ENCODE measurements around the gene CALR.
"Not testable (repeated sequence)": the region's sequence is repeated elsewhere in the genome, so short reads cannot be mapped to it uniquely, and the experiment has no call there.

Gene CALR

GRCh38 chr19:12937927-12938778 is at the start of gene CALR:
Gene CALR (plus strand): TSS chr19:12938609. CDS start chr19:12938680, 71 bp downstream.
- peak; percentile 99 for DNase-seq (ENCODE audit: low read depth)

GRCh38 chr19:12890299-12890786 is 48.1 kb upstream of the CALR start:
- DNase-seq (ENCODE audit: low read depth), result not testable (repeated sequence)

GRCh38 chr19:12890787-12891552 is 47.4 kb upstream of the CALR start, which contains the start of gene GCDH:
Gene GCDH (plus strand): TSS chr19:12891160. CDS start chr19:12891305, 145 bp downstream.
- DNase-seq (ENCODE audit: low read depth), result peak; percentile 99

- DNase-seq (ENCODE audit: low read depth), result no peak
Measured at GRCh38 chr19:12891553-12892021, 46.8 kb upstream of the CALR start.

- no peak for DNase-seq (ENCODE audit: low read depth)
Measured at GRCh38 chr19:12893582-12893981, 44.8 kb upstream of the CALR start.

- no peak for DNase-seq (ENCODE audit: low read depth)
Measured at GRCh38 chr19:12896460-12896859, 41.9 kb upstream of the CALR start.

GRCh38 chr19:12899891-12900518 is 38.4 kb upstream of the CALR start:
- no peak for DNase-seq (ENCODE audit: low read depth)

GRCh38 chr19:12907166-12907565 is 31.2 kb upstream of the CALR start:
- no peak for DNase-seq (ENCODE audit: low read depth)

- no peak for DNase-seq (ENCODE audit: low read depth)
Measured at GRCh38 chr19:12912571-12912970, 25.8 kb upstream of the CALR start.

- peak; percentile 39 for DNase-seq (ENCODE audit: low read depth)
Measured at GRCh38 chr19:12913011-12913561, 25.3 kb upstream of the CALR start.

- no peak for DNase-seq (ENCODE audit: low read depth)
Measured at GRCh38 chr19:12913851-12914690, 24.3 kb upstream of the CALR start.

- DNase-seq (ENCODE audit: low read depth), result not testable (repeated sequence)
Measured at GRCh38 chr19:12915860-12916259, 22.5 kb upstream of the CALR start.

GRCh38 chr19:12918253-12918652 is 20.2 kb upstream of the CALR start:
- no peak for DNase-seq (ENCODE audit: low read depth)

GRCh38 chr19:12921047-12921446 is 17.4 kb upstream of the CALR start:
- no peak for DNase-seq (ENCODE audit: low read depth)

- no peak for DNase-seq (ENCODE audit: low read depth)
Measured at GRCh38 chr19:12922959-12923358, 15.4 kb upstream of the CALR start.

GRCh38 chr19:12924621-12925310 is 13.6 kb upstream of the CALR start:
- no peak for DNase-seq (ENCODE audit: low read depth)

GRCh38 chr19:12930002-12930645 is 8.3 kb upstream of the CALR start:
- DNase-seq (ENCODE audit: low read depth), result no peak

GRCh38 chr19:12932392-12933286 is 5.8 kb upstream of the CALR start:
- no peak for DNase-seq (ENCODE audit: low read depth)

Measured in amniotic epithelial cell (primary cell).